Activated CD4-positive, CD25-positive, alpha-beta regulatory T cell (primary cell): Measurements from ENCODE around the gene OR10AG1.

Experiments used
- DNase-seq, 4 experiments: peaks; one replicate each; lab custom pipeline; 2025; lab: John Stamatoyannopoulos, UW

Gene OR10AG1, protein sequence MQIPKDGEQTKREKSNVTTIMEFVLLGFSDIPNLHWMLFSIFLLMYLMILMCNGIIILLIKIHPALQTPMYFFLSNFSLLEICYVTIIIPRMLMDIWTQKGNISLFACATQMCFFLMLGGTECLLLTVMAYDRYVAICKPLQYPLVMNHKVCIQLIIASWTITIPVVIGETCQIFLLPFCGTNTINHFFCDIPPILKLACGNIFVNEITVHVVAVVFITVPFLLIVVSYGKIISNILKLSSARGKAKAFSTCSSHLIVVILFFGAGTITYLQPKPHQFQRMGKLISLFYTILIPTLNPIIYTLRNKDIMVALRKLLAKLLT

DNA sequence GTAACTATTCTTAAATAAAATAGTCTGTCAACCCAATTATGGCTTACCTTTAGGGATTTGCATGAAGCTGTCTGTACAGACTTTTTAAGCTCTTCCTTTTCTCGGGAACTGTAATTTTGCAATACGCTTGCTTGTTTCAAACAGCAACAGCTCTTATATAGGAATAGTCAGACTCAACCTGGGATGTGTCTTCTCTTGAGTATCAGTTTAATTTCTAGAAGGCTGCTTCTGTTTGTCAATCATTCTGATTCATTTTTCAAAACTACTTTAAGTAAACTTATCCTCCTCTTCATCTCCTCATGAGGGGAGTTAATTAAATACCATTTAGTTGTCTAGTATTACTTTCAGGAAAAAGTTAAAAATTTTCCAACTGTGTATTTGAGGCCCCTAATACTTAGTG is at the start of gene OR10AG1:
Gene OR10AG1, minus strand, starts transcription at position 101 of the 400 bp plus-strand sequence. Its CDS starts 38 bp downstream, at position 63.
- DNase-seq, result no peak

DNA sequence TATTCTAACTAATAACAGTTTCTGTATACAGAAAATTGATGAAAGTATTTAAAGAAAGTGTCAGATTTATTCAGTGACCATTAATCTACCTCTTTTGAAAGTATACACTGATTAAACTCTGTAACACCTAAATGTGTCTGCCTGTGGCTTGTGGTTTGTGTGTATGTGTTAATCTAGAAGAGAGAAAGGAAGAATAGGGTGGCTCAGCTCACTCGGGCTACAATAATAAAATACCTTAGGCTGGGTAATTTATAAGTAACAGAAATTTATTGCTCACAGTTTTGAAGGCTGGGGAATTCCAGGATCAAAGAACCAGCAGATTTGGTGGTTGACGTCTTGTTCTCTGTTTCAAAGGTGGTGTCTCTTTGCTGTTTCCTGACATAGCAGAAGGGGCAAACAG is 44.1 kb upstream of the OR10AG1 start:
- no peak for DNase-seq

DNA sequence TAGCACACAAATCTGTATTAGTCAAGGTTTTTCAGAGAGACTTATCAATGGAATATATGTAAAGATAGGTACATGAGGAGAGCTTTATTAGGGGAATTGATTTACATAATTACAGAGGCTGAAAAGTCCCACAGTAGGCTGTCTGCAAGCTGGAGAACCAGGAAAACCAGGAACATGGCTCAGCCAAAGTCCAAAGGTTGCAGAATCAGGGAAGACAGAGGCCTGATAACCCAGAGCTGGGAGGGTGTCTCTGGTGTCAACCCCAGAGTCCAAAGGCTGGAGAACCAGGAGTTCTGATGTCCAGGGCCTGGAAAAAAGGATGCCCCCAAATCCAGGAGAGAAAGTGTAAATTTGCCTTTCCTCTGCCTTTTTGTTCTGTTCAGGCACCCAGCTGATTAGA is 41.0 kb upstream of the OR10AG1 start:
- DNase-seq, result no peak

DNA sequence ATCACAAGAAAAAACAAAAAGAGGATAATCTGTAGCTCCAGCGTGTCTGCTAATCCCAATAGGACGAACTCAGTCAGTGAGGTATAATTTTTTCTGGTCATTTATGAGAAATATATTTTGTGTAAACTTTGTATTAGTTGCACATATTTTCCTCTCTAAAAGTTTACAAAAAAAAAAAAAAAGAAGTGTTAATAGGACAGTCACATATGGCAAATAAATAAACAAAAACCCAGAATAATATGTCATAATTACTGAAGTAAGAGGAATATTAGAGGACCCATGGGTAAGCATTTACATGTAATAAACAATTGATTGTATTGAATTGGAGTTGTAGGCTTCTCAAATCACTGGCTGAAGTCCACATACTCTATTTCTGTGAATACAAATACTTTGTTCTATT is 24.8 kb upstream of the OR10AG1 start, which contains the start of gene OR5F1:
Gene OR5F1, minus strand, starts transcription at position 101 of the 400 bp plus-strand sequence. Its CDS starts 0 bp downstream, at position 101.
- no peak for DNase-seq

DNA sequence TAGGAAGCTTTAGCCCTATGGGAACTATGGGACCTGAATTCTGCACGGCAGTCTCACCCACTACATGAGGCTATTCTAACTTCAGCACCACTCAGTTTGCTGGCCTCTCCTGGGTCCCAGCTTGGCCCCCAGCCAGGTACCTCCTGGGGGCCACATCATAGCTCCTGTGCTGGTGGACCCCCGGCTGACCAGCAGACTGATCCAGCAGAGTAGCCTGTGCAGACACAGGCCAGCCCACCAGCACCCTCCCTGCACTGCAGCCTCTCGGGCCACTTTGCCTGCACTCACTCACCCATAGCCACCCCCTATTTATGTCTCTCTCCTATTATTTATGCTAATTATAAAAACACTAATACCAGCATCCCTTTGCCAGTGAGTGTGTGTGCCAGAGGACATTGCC is 1.2 kb upstream of the OR10AG1 start:
- no peak for DNase-seq

DNA sequence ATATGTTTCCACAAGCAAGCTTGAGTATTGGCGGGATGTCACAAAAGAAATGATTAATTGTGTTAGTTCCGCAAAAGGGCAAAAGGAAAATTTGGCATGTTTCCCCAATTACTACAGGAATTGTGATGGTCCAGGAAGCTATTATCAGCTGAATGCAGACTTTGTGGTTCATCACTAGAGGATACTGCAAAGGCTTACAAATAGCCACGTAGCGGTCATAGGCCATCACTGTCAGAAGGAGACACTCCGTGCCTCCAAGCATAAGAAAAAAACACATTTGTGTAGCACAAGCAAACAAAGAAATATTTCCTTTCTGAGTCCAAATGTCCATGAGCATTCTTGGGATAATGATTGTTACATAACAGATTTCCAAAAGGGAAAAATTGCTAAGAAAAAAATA is 1.8 kb downstream of the OR10AG1 start:
- no peak for DNase-seq

DNA sequence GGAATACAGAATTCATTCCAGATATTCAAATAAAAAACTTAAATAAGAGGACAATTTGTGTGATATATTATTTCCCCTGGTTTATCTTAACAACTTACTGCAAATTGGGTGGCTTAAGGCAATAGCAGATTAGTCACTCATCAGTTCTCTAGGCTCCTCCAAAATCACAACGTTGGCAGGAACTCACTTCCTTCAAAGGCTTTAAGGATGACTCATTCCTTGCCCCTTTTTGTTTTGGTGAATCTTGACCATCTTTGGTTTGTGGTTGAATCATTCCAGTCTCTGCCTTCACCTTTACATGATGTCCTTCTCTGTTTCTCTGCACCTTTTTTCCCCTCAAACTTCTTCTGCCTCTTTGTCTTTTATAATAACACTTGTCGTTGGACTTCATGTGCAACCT is 3.4 kb downstream of the OR10AG1 start:
- DNase-seq, result no peak

DNA sequence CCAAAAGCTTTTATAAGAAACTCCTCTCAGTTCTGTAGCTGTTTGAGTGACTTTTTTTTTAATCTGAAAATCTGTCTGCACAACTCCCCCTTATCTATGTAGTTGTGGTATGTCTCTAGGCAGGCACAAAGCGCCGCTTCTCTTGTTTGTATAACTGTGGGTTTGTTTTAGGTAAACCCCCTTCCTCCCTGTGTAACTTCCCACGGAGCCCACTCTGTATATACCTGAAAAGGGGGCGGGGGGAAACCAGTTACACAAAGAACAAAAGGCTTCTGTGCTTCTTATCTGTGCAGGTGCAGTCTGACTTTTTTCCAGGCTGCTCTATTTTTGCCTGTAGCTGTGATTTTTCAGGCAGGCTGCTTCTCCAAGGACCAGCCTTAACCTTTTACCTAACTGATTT is 13.2 kb downstream of the OR10AG1 start:
- no peak for DNase-seq

DNA sequence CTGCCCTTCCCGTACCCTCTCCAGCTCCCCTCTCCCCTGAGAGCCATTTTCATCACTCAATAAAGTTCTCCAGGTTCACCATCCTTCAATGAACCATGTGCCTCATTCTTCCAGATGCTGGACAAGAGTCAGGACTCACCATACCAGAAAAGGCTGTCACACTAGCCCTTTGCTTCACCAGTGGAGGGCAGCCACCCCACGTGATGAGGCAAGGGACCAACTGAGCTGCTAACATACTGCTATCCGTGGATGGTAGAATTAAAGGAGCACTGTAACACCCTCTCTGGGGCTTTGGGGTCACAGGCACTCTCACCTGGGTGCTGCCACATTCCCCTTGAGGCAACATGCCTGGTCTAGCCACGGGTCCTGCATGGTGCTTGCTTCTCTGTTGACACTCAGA is 20.4 kb downstream of the OR10AG1 start:
- DNase-seq, result no peak

DNA sequence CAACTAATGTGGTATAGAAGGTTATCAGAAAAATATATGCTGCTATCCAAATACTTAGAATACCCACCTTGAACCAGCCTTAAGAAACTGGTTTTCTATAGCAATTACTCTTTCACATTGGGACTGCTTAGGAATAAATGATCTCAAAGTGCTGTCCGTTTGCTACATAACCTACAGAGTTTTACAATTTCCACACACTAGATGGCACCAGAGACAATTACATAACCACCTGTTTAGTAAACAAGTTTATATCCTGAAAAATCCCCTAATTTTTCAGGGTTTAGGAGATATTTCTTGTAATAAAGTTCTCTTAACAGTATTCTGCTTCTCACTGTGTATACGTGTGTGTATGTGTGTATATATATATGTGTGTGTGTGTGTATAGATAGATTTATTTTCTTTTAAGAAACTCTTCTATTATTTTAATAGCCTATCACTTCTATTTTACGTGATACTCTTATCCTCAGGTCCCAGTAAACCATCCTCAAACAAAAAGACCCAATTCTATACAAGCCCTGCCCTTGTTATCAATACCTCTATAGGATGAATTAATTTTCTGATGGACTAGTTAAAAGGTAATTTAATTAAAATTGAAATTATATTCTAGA is 26.9 kb downstream of the OR10AG1 start:
- DNase-seq, result no peak

DNA sequence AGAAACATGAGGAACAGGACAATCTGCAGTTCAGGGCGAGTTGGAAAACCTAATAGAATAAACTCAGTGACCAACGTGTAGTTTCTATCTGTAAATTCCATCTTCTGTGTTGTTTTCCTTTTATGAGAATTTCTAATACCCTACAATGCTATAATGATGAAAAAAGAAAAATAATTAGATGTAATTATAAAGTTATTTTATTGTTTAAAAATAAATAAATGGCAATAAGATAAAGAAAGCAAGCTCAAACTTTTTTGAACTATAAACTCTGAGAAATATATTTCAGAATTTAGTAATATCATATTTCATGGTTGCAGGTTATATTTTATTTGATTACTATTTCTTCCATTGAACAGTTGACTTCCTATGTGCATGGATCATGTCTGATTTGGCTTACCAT is 33.4 kb downstream of the OR10AG1 start, which contains the start of gene OR5I1:
Gene OR5I1, minus strand, starts transcription at position 101 of the 400 bp plus-strand sequence. Its CDS starts 0 bp downstream, at position 101.
- DNase-seq, result no peak

DNA sequence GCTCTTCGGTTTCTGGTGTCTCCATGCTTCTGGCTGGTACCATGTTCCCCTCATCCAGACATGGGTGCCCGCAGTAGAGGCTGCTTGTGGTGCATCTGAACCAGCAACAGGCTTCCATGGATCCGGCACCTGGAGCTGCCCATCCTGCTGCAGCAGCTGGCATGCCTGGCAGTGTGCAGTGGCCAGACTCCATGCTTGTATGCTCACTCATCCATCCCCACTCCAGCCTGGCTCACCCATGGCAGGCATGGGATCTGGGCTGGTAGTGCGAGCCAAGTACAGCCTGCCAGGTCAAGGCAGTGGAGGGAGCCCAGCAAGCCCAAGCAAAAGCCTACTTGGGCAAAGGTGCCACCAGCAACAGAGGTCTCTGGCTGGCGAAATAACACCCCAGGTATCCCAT is 49.2 kb downstream of the OR10AG1 start:
- DNase-seq, result no peak
